ENCODE measurements around the gene AMDHD1. TPM values are rescaled to one million over a fixed set of nuclear protein-coding genes. Genes with fewer than 3 reads are reported as not detected.
"Not testable (repeated sequence)": the region's sequence is repeated elsewhere in the genome, so short reads cannot be mapped to it uniquely, and the experiment has no call there.

The AMDHD1 gene
- total RNA-seq, 1 donor from 2014 or later = not detected

- no peak for DNase-seq
Observed at GRCh38 chr12:95963096-95963495, 20.0 kb downstream of the AMDHD1 start.

- DNase-seq = peak; percentile 8
Observed at GRCh38 chr12:95966287-95966870, 23.2 kb downstream of the AMDHD1 start.

GRCh38 chr12:95967301-95967700 lies 24.2 kb downstream of the AMDHD1 start:
- no peak for DNase-seq

- DNase-seq = not testable (repeated sequence)
Observed at GRCh38 chr12:95969116-95969515, 26.0 kb downstream of the AMDHD1 start.

- DNase-seq = no peak
Observed at GRCh38 chr12:95970905-95971304, 27.8 kb downstream of the AMDHD1 start.

- DNase-seq = no peak
Observed at GRCh38 chr12:95972832-95973456, 29.8 kb downstream of the AMDHD1 start.

GRCh38 chr12:95974358-95974757 lies 31.2 kb downstream of the AMDHD1 start:
- peak; percentile 12 for DNase-seq

- DNase-seq = no peak
Observed at GRCh38 chr12:95975491-95975890, 32.4 kb downstream of the AMDHD1 start.

GRCh38 chr12:95976416-95976832 lies 33.3 kb downstream of the AMDHD1 start:
- no peak for DNase-seq

- DNase-seq = no peak
Observed at GRCh38 chr12:95977764-95978305, 34.7 kb downstream of the AMDHD1 start.

GRCh38 chr12:95978351-95978750 lies 35.2 kb downstream of the AMDHD1 start:
- no peak for DNase-seq

- no peak for DNase-seq
Observed at GRCh38 chr12:95978774-95979173, 35.6 kb downstream of the AMDHD1 start.

- DNase-seq = no peak
Observed at GRCh38 chr12:95980437-95980836, 37.3 kb downstream of the AMDHD1 start.

- no peak for DNase-seq
Observed at GRCh38 chr12:95982602-95983001, 39.5 kb downstream of the AMDHD1 start.

GRCh38 chr12:95984682-95985081 lies 41.6 kb downstream of the AMDHD1 start:
- DNase-seq = no peak

- DNase-seq = no peak
Observed at GRCh38 chr12:95986635-95987570, 43.8 kb downstream of the AMDHD1 start.

GRCh38 chr12:95988506-95989275 lies 45.6 kb downstream of the AMDHD1 start:
- DNase-seq = no peak

- DNase-seq = no peak
Observed at GRCh38 chr12:95989504-95990123, 46.5 kb downstream of the AMDHD1 start.

- no peak for DNase-seq
Observed at GRCh38 chr12:95990136-95990535, 47.0 kb downstream of the AMDHD1 start.

GRCh38 chr12:95993907-95994306 lies 50.8 kb downstream of the AMDHD1 start:
- DNase-seq = no peak

- DNase-seq = no peak
Observed at GRCh38 chr12:95994476-95994875, 51.3 kb downstream of the AMDHD1 start.
